Ramos (cell line): ENCODE measurements around the gene SAT1.

Source experiments
- in situ Hi-C: fragments of 300-500 bp; cut with MboI; formaldehyde crosslinking; loops from one replicate; pipeline ENCODE4 v1.14.3; 2022; ENCODE audit warnings: low sequenced_read_pairs; ENCODE audit not compliant: unreplicated experiment

Gene SAT1

DNA sequence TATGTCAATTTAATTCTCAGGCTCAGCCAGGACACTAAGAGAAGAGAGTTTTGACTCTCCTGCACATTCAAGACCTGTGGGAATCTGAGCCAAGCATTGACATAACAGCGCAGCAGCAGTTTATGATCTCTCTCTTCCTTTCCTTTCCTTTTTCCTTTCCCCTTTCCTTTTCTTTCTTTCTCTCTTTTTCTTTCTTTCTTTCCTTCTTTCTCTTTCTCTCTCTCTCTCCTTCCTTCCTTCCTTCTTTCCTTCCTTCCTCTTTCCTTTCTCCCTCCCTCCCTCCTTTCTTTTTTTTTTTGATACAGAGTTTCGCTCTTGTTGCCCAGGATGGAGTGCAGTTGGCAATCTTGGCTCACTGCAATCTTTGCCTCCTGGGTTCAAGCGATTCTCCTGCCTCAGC is 21.6 kb downstream of the SAT1 start:
- in situ Hi-C loops = no loop called here

DNA sequence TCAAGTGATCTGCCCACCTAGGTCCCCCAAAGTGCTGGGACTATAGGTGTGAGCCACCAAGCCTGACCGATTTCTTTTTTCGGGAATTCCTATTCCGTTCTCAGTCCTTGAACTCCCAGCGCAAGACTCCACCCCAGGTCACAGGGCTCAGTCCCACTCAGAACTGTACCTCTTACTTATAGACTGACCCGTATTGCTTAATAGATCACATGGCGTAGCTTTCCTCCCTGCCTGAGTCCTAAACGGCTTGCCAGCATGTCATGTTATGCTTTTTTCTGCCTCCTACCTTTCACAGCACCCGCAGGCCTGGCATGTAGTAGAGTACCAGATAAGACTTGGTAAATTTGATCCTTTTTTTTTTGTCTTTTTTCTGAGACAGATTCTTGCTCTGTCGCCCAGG is 22.4 kb downstream of the SAT1 start:
- in situ Hi-C loops = no loop called here

GRCh38 chrX:23810279-23810678 is 27.3 kb downstream of the SAT1 start:
- in situ Hi-C loops = no loop called here

DNA sequence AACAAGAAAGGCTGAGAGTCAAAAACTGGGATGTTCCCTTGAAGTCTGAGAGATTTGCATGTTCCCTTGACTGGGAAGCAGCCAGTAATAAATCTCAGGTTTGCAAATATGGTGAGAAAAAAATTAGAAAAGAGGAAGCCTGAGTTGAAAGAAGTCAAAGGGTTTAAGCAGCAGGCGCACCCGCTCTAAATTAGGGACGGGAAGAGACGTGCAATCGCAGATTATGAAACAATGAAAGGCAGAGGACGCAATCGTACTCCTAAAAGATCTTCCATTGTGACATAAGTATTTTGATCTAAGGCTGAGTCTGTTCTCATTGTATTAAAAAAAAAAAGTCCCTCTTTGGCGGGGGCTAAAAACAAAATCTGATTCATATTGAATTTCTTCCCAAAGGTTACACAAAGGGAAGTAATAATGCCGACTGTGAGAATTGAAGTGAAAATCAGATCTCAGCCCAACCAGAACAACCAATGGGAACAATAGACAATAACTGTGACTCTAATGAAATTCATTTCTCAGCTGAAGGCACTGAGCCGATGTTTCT is 28.2 kb downstream of the SAT1 start:
- in situ Hi-C loops = no loop called here

DNA sequence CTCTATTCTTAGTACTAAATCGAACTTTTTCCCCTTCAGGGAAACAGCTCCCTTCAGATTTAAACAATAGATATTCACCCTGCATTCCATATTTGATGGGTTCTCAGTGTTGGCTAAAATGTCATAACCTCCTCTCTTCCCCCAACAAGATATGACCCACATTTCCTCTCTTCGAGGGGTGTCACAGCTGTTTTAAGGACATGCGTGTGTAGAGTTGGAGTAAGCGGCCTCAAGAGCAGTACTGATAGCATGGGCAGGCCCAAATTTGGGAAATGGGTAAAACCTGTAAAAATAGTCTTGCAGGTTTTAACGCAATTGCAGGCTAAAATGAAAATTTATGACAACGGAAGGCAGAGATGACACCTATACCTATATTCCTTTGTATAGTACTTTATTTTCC is 28.7 kb downstream of the SAT1 start:
- in situ Hi-C loops = no loop called here

GRCh38 chrX:23813808-23814207 is 30.8 kb downstream of the SAT1 start:
- in situ Hi-C loops = no loop called here

DNA sequence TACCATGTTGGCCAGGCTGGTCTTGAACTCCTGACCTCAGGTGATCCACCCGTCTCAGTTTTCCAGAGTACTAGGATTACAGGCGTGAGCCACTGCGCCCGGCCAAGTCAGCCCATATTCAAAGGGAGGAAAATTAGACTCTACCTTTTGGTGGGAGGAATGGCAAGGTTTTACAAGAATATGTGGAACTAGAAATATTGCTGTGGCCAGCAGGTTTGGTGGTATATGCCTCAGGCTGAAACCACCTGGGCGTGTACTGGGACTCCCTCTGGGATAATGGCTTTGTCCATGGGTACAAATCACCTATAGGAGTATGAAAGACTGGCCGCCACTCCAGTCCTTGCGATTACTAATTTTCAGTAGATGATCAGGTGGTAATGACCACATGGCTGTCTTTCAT is 32.4 kb downstream of the SAT1 start:
- in situ Hi-C loops = no loop called here

DNA sequence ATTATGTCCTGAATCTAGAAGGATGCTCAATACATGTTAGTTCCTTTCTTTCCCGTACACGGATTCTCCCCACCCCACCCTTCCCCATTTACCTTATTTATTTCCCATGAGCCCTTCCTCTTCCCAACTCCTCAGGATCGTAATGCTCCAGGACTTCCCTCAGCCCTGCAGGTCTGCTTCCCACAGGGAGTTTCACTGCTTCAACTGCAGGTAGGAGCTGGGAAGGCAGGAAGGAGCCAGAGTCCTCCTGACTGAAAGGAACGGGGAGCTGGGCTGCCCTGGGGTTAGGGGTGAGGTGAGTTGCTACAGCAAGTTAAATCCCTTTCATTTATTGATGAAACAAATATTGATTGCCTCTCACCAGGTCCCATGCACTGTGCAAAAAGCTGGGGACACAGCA is 33.2 kb downstream of the SAT1 start:
- in situ Hi-C loops = no loop called here

DNA sequence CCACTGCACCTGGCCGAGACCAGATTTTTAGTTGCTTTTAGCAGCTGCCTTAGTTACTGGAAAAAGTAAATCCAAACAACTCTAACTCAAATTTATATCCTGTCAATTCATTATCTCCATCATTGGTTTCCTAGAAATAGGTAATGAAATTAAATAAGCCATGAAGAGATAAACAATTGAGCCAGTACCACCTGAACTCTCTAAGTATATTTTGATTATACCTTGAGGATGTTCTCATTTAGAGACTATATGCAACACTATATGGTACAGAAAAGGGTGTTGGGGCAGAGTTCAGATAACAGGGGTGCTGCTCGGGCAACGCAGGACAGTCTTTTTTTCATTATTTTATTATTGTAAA is 35.0 kb downstream of the SAT1 start:
- in situ Hi-C loops = no loop called here

DNA sequence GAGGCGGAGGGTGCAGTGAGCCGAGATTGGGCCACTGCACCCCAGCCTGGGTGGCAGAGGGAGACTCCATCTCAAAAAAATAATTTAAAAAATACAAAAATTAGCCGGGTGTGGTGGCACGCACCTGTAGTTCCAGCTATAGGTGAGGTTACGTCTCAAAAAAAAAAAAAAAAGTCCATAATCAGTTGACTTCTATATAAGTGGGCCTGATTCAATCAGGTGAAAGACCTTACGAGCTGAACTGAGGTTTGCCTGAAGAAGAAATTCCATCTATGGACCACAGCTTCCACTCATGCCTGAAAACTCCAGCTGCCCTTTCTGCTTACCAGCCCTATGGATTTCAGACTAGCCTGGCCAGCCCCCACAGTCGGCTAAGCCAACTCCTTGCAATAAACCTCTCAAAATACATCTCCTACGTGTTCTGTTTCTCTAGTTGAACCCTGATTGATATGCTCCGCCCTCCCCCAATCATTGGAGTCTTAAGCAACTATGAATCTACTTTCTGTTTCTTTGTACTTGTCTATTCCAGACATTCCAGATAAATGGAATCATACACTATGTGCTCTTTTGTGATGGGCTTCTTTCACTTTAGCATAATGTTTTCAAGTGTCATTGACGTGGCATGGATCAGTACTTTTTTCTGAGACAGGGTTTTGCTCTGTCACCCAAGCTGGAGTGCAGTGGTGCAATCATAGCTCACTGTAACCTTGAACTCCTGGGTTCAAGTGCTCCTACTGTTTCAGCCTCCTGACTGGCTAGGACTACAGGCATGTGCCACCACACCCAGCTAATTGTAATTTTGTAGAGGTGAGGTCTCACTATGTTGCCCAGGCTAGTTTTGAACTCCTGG is 36.6 kb downstream of the SAT1 start:
- in situ Hi-C loops = no loop called here

DNA sequence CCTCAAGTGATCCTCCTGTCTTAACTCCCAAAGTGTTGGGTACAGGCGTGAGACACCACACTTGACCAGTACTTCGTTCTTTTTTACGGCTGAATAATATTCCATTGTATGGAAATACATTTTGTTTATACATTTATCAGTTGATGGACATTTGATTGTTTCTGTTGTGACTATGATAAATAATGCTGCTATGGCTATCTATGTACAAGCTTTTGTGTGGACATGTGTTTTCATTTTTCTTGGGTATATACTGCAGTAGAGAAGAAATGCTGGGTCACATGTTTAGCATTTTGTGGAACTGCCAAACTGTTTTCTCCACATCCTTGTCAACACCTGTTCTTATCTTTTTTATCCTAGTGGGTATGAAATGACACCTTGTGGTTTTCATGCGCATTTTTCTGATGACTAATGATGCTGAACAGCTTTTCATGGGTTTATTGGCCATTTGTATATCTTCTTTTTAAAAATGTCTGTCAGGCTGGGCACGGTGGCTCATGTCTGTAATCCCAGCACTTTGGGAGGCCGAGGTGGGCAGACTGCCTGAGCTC is 37.3 kb downstream of the SAT1 start:
- in situ Hi-C loops = no loop called here

- in situ Hi-C loops = no loop called here
Measured at GRCh38 chrX:23821847-23822246, 38.9 kb downstream of the SAT1 start.

DNA sequence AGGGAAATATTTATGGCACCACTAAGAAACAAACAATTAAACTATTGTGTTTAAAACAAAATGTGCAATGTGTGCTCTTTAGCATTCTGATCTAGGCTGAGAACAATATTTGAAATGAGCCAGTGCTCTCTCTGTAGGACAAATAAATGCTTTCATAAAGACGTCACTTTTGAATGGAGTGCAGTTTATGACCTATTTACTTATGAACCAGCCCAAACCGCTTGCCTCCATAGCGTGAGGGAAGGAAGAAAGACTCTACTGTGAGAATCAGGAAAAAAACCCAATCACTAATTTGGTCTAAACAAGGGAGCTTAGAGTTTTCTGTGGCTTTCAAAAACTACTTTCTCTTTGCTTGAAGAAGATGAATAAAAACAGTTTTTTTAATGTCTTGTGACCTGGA is 39.4 kb downstream of the SAT1 start:
- in situ Hi-C loops = no loop called here

DNA sequence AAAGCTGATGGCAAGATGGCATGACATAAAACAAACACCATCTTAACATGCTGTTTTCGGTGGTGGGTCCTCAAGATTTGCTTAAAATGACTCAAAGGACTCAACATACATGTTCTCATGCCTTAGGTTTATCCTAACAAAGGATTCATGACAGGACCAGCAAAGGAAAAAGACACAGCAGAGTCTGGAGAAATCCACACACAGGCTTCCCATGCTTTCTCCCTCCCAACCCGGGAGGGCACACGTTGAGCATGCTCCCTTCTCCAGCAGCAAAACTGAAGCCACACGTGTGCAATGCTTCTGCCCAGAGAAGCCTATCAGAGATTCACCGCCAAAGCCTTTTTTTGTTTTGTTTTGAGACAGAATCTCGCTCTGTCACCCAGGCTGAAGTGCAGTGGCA is 39.9 kb downstream of the SAT1 start:
- in situ Hi-C loops = no loop called here

GRCh38 chrX:23825675-23826074 is 42.7 kb downstream of the SAT1 start:
- in situ Hi-C loops = no loop called here

DNA sequence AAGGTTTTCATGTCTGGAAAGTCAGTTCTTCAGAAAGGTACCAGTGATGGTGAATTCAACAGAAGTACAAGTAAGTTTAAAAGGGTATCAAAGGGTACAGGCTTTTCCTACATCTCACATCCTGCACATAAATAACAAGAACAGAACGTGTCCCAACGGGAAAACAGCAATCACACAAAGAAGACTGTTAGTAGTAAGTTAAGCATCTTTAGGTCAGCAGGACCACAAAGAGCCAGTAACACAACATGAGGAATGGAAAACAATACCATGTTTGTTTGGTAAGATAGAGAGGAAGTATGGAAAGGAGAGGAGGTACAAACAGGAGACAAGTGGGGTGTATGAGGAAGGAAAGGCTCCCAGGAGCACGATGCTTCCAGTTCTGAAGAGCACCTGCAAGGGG is 43.2 kb downstream of the SAT1 start:
- in situ Hi-C loops = no loop called here

GRCh38 chrX:23826653-23827052 is 43.7 kb downstream of the SAT1 start:
- in situ Hi-C loops = no loop called here

DNA sequence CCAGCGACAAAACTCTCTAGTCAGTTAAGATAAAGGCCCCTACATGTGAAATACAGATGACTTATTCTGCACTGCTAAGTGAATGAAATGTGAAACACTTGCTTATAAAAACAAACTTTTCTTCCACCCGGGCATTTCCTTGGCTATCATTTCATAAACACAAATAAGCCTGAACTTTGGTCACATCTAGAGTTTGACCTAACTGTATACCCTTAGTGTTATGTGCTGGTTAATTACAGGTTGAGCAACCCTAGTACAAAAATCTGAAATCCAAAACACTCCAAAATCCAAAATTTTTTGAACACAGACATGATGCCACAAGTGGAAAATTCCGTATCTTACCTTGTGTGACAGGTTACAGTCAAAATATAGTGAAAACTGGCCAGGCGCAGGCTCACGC is 45.9 kb downstream of the SAT1 start:
- in situ Hi-C loops = no loop called here

GRCh38 chrX:23832721-23833120 is 49.7 kb downstream of the SAT1 start:
- in situ Hi-C loops = no loop called here
